Embryonic facial prominence (tissue), 1 donor: Measurements from ENCODE around the gene PRR5L.

Source experiments
- DNase-seq: peaks from one replicate; pipeline ENCODE4 v3.0.0-alpha.2; 2016; ENCODE audit errors: extremely low spot score

PRR5L gene

DNA sequence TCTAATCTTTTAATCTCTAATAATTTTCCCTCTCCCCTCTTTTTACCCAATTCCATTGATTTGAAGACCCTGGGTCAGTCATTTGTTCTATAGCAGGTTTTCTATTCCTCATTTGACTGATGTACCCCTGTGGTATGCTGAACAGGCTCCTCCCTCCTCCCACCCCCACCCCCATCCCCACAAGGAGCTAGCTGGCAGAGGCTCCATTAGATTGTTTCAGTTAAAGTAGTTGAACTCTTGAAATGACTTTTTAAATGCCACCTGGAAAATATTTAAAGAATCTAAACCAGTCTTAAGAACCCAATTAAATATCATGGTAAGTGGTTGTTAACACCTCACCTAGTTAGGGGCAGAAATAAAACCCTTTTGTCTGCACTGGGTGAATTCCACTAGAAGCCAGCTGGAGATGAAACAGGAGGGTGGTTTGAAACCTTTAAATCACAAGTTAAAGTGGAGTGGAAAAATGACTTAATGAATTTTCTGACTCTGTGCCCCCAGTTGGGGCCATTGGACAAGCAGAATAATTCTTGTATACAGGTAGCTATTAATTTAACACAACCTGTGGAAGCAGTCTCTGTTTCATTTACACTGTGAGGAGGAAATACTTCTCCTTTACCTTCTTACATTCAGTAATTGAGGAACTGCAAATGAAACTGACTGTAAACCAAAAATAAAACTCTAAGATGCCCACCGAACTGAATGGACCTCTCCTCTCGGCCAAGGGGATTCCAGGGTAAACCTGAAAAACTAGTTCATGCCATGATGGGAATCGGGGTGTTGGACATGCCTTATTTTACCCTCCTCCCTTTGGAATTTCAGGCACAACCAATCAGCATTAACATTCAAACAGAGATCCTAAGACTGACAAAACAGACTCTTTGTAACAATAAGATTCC is 30.7 kb downstream of the PRR5L start:
- no peak for DNase-seq

DNA sequence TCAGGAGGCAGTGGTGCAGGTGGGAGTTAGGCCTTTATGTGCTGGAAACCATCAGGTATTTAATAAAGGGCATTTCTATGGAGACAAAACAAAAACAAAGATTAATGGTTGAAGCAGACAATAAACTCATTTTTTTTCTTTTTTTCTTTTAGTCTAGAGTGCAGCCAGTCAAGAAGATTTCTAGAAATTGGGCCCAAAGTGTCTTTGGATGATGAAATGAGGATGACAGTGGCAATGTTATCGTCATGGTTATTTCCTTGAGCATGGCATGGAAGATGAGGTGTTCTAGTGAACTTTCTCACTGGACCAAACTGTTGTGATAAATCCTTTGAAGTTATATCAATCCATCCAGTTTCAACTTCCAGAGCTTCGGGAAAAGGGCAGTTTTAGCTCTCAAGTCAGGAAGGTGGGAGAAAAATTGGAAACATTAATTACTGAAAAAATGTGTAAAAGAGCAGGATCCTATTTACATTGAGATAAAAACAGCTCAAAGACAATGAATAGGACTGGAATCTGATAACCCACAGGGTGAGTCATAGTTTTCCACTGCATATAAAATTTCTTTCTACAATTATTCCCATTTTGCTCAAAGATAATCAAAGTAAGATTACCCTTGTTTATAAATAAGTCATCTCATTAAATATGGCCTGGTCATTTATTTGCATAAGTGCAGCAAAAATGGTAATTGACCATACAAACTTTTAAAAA is 33.0 kb downstream of the PRR5L start:
- DNase-seq = no peak

DNA sequence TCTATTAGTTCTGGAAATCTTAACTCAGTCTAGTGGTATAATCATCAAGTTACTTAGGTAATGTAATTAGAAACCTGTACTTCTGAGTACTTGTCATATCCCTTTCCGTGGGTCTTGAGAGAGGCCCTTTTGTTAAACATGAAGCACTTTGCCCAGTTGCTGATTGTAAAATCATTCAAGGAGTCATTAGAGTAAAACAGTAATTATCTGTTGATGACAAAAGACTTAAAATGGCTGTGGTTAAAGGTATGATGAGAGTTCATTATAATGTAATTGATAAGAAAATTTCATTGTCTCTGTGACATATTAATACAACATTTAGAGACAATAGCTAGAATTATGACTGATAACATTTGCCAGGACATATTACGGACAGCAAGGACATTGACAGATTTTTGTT is 34.3 kb downstream of the PRR5L start:
- no peak for DNase-seq

DNA sequence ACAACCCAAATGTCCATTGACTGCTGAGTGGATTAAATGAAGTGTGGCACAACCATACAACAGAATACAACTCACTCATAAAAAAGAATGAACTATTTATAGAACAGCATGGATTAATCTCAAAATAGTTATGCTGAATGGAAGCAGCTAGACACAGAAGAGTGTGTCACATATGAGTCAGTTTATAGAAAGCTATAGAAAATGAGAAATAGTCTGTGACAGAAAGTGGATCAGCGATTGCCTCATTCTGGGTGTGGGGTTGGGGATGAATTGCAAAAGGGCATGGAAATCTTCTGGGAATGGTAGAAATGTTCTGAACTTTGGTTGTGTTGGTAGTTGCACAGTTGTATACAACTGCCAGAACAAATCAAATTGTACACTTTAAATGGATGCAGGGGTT is 37.4 kb downstream of the PRR5L start:
- no peak for DNase-seq

DNA sequence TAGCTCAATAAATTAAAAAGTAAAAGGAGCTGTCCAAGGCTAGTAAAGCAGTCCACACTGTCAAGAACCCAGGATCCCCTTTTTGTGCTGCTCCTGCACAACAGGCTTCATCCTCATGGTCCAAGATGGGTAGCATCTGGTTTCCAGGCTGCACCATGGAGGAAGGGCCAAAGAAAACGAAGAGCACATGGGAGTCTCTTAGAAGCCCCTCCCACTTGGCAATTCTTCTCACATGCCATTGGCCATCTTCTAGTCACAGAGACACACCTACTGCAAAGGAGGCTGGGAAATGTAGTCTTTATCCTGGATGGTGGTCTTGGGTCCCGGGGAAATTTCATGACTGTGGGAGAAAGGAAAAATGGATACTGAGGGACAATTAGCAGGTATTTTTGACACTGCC is 37.8 kb downstream of the PRR5L start:
- no peak for DNase-seq

DNA sequence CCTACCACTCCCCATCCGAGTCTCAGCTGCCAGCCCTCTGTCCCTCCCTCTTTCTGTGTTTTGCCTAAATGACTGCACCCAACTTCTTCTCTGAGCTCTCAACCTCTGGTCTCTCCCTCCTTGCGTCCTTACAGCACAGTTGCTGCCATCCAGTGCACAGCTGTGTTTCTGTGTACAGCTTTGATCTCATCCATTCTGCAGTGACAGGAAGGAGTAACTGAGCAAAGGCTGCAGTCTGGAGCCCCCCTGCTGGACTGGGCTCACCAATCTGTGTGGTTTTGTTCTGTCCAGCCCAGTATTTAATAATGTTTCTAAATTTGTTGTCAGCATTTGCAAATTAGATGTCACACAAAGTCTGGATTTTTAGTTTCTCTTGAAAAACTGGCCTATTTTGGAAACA is 43.8 kb downstream of the PRR5L start:
- DNase-seq = no peak

DNA sequence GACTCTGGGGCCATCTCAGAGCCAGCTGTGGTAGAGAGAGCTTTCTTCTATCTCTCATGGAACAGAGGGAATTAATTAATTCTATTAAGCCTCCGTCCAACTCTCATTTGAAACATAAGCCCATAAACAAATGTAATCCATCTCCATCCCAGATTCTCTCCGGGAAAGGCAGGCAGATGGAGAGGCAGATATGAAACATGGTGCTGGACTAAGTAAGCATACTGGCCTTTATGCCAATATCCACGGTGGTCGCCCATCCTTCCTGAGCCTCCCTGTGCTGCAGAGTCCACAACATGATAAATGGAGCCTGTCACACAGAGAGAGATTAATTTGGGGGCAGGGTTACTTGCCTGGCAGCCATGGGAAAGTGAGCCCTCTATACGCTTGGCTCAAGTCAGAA is 44.8 kb downstream of the PRR5L start:
- DNase-seq = no peak

DNA sequence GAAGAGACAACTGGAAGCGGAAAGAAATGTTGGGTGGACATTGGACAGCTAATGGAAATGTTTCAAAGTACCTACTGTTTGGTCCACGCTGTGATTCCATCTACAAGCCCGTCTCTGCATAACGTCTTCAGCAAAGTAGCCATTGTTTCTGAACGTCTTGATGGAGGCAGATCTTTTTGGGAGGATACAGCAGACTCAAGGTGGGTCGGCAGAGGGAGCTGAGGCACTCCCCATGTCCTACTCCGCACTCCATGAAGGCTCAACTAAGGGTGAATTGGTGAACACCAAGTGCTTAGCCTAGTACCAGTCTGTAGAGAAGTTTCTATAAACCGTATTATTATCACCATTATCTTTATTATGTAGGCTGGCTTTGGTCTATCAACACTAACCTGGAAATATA is 45.8 kb downstream of the PRR5L start:
- no peak for DNase-seq

DNA sequence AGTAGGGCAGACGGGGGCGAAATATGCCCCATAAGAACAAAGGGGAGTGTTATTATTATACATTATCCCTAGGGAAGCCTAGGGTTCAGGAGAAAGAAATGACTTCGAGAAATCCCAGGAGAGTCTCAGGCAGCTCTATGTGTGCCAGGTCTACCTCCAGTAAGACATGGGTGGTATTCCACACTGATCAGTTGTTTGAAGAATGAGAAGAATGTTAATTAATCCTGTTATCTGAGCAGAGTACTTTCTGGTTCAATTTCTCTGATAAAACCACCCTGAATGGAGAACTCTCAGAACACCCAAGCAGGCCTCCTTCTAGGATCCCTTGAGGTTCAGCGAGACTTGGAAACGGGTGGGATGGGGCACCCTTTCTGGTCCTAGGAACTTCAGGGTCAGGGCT is 46.2 kb downstream of the PRR5L start:
- DNase-seq = no peak

DNA sequence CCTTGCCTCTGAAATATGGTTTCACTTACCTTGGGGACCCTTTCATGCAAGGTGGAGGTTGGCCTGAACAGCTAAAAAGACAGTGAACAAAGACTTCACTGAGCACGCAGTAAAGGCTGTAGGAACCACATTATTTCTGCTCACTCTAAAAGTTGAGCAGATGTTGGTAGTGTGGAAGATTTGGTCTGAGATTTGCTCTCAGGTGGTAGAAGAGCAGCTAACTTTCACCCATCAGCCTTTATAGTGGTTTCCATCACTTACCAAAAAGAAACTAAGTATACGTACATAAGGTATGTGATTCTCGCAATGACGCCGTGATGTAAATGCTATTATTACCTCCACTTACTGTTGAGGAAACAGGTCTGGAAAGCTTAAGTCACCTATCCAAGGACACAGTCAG is 47.3 kb downstream of the PRR5L start:
- DNase-seq = no peak

DNA sequence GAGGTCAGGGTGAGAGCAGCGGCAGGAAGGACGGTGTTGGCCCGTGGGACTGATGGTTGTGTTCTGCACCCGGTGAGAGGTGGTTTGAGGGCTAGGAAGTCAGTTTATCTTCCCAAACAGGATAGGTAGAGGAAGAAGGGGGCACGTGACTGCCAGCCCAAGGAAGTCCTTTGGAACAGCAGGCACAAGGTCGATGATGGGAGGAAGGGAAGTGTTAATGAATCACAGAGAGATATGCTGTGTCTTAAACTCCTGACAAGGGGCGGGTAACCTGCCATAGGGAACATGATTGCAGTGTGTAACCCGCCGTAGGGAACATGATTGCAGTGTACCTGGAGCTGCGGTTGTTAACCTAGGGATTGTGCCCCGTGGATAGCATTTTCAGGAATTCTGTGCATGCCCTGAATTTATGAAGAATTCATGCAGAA is 49.0 kb downstream of the PRR5L start:
- DNase-seq = no peak

DNA sequence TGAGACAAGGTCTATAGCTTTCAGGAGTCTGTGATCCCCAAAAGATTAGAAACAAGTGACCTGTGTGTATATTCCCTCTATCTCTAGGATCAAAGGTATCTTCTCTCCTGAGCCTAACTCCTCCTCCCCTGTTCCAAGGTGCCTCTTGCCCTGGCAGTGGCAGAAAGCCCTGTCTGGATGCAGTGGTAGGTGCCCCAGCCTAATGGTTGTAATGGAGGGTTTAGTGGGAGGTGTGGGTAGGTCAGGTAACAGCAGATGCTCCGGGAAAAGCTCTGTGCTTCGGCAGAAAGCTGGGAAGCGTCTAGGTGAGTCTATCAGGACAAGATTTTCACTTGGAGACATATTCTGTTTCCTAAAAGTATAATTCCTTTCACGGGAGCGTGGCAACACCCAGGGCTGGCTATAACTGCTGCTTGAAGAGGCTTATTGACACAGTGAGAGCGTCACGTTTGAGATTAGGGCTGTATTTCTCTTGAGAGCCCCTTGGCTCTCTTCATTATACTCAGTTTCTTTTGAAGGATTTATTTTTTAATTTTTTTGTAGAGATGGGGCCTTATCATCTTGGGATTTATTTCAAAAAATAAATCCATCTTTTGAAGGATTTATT is 49.5 kb downstream of the PRR5L start:
- no peak for DNase-seq

DNA sequence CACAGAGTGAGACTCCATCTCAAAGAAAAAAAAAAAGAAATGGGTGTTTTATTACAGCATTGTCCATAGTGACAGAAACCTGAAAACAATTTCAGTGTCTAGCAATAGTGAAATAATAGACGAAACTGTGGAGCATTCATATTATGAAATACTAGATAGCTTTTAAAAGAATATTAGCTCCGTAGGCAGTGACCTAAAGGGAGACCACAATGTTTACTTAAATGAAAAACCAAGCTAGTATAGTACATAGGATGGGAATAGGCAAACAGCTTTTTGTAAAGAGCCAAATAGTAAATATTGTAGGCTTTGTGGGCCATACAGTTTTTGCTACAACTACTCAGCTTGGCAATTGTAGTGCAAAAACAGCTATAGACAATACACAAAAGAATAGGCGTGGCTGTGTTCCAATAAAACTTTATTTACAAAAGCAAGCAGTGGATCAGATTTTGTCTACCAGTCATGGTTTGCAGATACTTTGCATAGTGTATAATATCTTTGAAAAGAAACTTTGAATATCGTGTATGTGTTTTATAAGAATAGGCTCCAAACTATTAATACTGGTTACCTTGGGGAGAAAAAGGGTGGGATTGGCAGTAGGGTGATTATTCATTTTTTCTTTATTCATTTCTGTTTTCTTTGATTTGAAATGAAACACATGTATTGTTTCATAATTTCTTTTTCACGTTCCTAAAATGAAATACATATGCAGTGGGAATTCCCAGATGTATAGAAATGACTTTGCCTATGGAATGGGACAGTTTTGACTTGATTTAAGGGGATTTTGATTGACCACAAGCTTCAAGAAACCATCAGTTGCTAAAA is 50.7 kb downstream of the PRR5L start:
- DNase-seq = no peak

DNA sequence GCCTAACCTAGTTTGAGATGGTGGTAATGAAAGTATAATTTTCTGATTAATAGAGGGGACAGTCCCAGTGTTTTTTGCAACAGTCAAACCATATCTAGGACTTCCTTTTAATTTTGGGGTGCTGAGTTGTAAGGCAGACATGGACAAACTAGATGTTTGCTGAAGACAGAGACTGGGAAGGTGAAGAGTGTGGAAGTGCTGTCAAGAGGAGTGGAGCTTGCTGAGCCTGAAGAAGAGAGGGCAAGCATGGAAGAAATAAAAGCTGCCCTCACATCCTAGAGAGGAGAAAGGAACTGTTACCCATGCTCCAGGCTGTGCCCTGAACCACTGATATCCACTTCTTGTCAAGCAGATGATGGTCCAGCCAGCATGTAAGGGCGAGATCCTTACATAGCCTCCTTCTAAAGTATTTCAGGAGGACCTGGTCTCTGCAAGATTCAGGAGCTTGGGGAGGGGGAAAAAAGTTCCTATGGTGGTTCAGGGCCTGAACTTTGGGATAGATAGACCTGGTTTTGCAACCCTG is 51.4 kb downstream of the PRR5L start:
- no peak for DNase-seq

DNA sequence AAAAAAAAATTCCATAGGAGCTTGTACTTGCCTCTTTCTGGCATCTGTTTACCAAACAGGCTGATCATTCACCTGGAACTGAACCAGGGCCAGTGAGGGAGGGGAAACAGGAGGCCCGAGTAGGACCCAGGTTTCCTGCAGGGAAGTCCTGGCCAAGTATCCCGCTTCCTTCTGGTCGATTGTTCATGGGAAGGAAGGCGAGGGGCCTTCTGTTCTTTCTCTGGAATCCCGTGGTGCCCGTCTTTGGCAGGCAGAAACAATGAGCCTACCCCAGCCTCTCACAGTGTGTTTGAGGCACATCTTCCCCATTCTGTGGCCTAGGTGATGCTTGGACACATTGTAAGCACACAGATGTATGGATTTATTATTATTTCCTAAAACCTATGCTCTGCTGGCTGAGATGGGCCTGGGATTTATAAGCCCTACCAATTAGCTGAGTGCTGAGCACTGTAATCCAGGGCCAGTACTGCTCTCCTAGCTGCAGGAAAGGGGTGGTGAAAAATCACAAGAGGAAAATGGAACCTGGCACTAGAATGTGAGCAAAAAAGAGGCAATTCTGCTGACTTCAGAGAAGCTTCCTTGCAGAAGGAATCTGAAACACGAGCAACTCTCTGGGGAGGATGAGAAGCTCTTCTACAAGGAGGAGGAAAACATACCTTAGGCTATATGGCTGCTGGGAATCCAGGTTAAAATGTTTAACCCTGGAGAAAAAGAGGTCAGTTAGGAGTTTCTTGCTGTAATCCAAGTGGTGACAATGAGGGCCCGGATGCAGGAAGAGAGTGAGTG is 53.5 kb downstream of the PRR5L start:
- no peak for DNase-seq

DNA sequence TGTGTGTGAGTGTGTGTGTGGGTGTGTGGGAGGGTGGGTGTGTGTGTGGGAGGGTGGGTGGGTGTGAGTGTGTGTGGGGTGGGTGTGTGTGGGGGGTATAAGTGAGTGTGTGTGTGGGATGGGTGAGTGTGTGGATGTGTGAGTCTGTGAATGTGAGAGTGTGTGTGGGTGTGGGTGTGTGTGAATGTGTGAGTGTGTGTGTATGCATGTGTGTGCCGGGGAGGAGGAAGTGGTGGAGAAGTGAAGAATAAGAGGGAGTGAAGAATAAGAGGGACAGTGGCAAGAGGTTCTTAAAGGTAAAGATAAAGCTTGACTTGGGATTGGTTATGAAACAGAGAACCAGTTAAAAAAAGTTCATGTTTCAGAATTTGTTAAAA is 54.0 kb downstream of the PRR5L start:
- DNase-seq = no peak

DNA sequence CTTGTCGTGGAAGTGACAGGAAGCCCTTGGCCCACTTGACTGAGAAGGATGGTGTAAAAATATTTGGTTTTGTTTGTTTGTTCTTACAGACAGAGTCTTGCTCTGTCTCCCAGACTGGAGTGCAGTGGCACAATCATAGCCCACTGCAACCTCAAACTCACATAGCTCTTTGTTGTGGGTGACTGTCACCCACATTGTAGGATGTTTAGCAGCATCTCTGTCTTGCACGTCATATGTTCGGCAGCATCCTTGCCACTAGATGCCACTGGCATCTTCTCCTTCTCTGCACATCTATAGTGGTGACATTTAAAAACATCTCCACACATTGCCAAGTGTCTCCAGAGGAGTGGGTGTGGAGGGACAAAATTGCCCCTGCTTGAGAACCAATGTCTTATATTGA is 56.8 kb downstream of the PRR5L start:
- no peak for DNase-seq

DNA sequence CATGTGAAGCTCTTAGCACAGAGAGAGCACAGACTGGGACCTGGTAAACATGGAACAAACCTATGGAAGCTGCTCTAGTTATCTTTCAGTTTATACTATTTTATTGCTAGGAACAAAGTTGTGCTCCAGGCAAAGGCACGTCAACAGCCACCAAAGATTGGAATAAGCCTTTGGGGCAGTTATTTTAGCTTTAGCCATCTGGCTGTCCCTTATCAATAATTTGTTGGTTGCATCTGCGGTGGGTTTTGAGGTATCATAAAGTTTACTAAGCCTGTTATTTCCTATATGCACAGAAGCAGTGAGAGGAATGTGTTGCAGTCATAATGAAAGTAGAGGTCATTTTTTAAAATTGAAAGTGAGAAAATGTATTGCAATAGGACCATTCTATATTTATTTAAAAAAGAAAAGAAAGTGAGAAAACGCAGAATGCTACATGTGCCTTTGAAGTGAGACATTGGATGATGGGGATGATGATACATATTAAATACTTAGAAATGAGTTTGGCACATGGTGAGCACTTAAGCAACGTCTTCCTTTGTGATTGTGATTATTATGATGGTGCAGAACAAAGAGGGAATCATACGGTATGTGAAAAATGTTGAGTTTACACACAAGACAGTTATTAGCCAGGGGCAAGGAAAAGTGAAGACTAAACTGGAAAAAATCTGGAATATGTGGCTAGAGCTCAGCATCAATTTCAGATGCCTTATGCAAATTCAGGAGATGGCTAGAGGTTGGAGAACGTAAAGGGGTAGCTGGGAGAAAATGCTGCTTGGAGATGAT is 58.3 kb downstream of the PRR5L start:
- DNase-seq = no peak

DNA sequence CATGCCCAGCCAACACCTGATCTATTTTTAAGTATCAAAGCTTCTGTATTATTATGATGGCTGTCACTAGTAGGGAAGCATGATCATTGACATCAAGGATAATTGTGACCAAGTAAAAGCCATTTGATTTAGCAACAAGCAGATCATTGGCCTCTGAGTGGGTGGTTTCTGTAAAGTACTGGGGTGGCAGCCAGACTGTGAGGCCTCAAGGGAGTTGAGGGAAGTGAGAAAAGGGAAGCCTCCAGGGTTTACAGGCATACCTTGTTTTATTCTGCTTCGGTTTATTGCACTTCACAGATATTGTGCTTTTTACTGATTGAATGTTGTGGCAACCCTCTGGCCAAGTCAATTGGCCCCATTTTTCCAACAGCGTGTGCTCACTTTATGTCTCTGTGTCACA is 60.1 kb downstream of the PRR5L start:
- DNase-seq = no peak

DNA sequence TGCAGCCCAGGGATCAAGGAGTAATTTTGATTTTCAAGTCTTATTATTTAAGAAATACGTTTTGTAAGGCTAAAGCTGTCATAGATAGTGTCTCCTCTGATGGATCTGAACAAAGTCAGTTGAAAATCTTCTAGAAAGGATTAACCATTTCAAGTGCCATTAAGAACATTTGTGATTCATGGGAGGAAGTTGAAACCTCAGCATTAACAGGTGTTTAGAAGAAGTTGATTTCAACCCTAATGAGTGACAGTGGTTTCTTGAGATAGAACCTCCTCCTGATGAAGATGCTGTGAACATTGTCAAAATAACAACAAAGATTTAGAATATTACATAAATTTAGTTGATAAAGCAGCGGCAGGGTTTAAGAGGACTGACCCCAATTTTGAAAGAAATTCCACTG is 61.7 kb downstream of the PRR5L start:
- DNase-seq = no peak
